OCI-M2 (cell line): ENCODE measurements around the gene AMIGO1.

ENCODE experiments used
- DNase-seq: peaks from one replicate; lab custom pipeline; 2025; ENCODE audit not compliant: unreplicated experiment; lab: John Stamatoyannopoulos, UW

Gene AMIGO1

DNA sequence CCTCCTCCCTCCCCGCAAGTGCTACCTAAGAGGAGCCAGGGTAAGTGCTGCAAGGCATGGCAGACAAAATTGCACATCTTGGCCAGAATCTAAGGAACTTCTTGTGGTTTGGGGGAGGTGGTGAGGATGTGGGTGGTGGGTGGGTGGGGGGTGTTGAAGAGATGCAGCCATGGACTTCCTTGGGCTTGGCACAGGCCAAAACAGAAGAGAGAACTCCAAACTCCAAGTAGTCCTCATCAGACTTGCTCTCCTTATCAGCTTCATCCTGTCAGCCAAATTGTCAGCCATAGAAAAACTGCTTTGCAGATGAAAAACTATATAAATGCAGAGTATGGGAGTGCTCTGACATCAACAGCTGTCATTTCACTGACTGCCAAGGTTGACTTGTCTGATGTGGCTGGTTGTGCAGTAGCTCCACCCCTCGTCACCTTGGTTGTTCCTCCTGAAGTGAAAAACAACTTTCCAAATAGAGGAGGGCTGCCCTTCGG, 7.1 kb downstream of the AMIGO1 start:
- no peak for DNase-seq

DNA sequence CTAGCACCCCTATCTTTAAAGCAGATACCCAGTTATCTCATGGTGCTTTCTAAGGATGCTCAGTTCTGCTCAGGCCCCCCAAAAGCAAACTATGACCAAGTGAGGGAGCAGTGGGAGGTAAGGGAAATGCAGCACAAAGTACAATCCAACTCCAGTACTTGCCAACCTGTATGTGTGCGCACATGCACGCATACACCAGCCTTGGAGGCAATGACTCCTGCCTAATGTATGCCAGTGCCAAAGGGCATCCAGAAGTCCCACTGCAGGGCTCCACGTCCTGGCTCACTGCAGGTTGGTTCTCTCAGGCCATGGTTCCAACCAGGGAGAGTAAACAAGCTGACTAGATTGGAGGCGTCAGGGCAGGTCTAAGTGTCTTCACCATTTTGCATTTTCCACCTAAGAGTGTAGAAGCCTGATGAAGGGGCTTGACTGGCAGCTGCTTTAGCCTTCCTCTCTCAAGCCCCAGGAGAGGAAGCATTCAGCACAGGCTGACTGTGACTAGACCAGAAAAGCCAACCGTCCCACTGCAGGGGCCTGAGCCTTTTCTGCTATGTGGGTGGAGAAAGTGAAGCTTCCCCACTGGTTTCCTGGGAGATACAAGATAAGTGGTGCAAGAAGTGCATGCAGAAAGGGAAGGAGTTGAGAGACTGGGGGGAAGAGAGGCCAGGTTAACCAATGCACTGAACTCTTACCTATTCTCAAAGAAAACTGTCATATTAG, 7.7 kb downstream of the AMIGO1 start:
- DNase-seq, result peak; percentile 32

DNA sequence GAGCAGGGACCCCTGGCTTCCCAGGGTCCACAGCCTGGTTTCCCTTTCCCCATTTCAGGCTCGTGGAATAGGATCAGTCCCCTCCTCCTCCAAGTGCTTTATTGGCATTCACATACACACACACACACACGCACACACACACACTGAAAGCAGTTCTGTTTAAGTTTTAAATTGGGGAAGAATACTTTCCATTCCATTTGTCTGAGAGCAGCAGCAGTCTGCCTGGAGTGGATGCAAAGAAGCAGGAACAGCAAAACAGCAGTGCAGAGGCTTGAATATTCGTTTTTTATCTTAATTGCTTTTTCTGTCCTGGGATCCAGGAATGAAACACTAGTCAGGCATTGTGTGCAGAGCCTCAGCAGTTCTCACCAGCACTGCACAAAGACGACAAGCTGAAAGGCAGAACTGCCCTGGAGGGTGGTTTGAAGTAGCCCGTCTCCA, 8.6 kb downstream of the AMIGO1 start:
- DNase-seq, result no peak

DNA sequence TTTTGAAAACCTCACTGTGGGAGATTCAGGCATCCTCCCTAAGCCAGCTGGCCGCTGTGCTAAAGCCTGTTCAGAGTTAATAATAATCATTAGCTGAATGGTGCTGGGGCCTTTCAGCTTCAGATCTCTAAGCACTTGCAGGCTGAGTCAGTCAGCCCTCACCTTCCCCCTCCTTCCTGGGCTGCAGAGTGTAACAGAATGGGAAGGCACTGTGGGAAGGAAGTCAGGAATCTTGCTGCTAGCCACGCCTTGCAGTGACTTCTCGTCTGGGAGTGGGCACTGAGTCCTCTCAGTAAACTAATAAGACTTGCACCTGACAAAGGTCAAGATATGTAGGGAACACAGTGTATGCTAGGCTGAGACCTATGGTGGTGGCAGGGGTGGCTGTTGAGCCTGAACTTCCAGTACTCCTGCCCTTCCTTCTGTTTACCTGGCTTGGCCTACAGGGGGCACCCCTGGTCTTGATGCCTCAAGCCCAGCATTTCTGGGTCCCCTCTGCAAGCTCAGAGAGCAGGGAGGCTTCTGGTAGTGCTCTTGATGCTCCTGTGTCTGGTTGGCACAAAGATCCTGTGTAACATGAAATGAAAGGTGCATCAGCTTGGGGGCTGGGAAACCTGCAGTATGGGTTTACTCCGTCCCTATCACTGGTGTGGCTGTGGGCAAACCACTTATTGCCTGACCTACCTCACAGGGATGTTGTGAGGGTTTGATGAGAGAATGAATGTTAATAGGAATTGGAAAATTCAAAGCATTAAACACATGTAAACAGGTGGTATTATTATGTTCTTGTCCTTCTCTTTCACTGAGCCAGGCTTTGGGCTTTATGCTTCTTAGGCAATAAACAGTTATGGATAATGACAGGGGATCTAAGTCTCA, 9.6 kb downstream of the AMIGO1 start:
- DNase-seq, result no peak

GRCh38 chr1:109499081-109499480, 10.4 kb downstream of the AMIGO1 start:
- DNase-seq, result no peak

- no peak for DNase-seq
Observed at GRCh38 chr1:109498161-109498801, 11.2 kb downstream of the AMIGO1 start.

DNA sequence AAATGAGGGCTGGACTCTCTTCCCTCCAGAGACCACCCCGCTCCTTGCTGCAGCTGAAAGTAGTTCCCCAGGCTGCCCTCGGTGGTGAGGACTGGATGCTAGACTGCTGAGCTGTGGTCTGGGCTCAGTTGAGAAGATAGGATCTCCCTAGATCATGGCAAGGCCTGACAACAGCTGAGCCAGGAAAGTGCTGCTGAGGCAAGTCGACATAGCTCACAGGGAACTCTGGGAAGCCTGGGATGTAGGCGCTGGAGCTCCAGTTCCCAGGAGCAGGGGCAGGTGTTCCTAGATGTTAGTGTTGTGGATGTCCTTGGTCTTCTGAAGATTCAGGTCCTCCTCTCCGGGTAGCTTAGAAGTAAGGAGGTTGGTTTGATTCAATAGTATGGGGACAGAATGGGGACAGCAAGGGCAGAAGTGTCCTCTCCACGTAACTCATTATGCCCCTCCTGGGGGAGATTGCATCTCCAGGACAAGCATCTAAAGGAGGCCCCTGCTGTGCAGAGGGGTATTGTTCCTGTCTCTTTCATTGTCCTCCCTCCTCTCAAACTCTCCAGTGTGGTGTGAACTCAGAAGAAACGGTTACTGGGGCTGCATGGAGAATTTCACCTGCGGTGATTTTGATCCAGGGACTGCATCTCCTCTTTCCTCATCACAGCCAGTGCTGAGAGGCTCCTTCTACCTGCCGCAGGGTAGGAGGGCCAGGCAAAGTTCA, 11.9 kb downstream of the AMIGO1 start:
- DNase-seq, result no peak

DNA sequence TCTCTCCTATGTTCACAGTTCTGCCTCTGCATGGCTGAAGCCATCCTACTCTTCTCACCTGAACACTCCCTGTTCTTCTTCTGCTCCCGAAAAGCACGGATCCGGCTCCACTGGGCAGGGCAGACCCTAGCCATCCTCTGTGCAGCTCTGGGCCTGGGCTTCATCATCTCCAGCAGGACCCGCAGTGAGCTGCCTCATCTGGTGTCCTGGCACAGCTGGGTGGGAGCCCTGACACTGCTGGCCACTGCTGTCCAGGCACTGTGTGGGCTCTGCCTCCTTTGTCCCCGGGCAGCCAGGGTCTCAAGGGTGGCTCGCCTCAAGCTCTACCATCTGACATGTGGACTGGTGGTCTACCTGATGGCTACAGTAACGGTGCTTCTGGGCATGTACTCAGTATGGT, 13.8 kb downstream of the AMIGO1 start:
- DNase-seq, result no peak

DNA sequence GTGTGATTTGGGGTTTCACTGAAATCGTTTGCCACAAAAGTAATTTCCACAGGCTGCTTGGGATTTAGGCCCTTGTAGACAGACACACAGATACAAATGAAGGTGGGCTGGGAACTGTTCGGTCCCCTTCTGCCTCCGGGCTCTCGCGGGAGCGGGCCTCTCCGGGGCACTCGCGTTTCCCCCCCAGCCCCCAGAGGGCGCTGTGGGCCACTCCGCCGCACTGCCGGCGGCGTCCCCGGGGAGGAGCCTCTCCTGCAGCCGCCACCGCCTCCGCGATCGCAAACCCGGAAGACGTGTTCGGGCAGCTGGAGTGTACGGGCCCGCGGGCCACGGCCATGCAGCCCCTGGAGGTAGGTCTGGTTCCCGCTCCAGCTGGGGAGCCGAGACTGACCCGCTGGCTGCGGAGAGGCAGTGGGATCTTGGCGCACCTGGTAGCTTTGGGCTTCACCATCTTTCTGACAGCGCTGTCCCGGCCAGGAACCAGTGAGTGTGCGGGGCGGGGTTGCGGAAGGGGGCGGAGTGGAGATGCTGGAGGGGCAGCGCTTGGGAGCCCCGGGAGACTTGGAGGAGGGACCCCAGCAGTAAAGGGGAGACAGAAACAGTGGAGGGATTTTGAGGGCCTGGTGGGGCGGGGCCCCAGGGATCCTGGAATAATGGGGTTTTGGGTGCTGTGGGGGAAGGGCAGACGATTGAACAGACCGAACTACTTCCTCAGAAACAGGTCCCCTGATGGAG, 15.6 kb downstream of the AMIGO1 start, which contains the start of gene CYB561D1:
Gene CYB561D1, plus strand, starts transcription at position 290 of the 735 bp plus-strand sequence. Its CDS starts 46 bp downstream, at position 336.
- DNase-seq, result no peak

GRCh38 chr1:109493227-109493626, 16.3 kb downstream of the AMIGO1 start:
- no peak for DNase-seq

- no peak for DNase-seq
Observed at GRCh38 chr1:109492779-109493178, 16.7 kb downstream of the AMIGO1 start.

DNA sequence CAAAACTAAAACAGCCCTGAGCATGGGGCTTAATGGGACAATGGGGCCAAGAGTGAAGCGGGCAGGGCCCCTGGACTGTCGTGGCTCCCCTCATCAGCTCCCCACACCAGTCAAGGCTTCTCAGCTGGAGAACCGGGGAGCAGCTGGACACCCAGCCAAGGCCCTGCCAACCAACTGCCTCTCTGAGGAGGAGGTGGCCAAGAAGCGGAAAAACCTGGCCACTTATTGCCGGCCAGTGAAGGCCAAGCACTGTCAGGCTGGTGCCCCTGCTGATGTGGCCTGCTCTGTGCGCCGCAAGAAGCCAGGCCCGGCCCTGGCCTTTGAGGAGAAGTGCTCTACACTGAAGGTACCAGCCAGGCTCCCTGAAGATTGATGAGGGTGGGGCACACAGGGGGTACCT, 18.2 kb downstream of the AMIGO1 start:
- DNase-seq, result no peak

GRCh38 chr1:109490934-109491302, 18.6 kb downstream of the AMIGO1 start:
- no peak for DNase-seq

- peak; percentile 9 for DNase-seq
Observed at GRCh38 chr1:109490029-109490933, 19.2 kb downstream of the AMIGO1 start.

DNA sequence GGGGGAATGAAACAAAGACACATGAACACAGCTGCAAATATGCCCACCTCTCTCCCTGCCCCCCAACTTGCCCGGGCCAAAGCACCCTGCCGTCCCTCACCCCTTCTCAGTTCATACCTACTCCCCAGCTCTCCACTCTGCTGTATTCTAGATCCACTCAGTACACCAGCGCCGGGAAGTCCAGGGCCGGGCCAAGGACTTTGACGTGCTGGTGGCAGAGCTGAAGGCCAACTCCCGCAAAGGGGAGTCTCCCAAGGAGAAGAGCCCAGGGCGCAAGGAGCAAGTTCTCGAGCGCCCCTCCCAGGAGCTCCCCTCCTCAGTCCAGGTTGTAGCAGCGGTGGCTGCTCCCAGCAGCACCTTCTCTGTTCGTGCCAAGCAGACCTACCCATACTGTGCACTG, 20.8 kb downstream of the AMIGO1 start:
- no peak for DNase-seq

DNA sequence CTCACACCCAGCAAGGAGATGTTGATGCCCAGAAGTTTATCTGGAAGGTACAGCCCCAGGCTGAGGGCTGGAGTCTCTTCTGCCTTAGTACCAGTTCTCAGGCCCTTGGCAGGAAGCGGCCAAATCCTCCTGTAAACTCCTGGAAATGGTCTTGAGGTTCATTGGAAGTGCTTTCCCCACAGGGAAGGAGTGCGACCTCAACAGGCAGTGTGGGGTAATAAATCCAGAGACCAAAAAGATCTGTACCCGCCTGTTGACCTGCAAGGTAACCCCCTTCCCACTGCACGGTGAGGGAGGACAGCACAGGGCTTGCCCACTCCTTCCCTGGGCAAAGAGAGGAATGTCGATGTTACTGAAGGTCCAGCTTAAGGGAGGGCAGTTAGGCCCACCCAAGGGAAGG, 21.3 kb downstream of the AMIGO1 start:
- no peak for DNase-seq

- no peak for DNase-seq
Observed at GRCh38 chr1:109487261-109487660, 22.3 kb downstream of the AMIGO1 start.

DNA sequence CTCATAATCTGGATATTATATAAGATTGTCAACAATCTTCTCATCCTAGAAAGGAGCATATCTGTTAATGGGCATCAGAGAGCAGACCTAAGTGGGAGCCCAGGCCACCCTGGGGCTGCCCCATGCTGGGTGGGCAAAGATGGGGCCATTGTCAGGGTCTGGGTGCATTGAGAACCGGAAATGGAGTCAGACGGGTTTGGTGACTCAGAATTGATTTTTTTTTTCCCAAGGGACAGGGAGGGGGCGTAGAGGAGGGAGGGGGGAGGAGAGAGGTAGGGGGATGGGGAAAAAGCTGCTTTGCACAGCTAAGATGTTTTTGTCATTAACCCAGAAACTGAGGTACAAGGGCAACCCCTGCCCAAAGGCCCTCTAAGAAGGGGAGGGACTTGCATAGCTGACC, 24.5 kb downstream of the AMIGO1 start:
- DNase-seq, result no peak

- no peak for DNase-seq
Observed at GRCh38 chr1:109484519-109484975, 25.0 kb downstream of the AMIGO1 start.
